ENCODE data around the gene HNRNPL.
"Not testable (repeated sequence)": the region's sequence is repeated elsewhere in the genome, so short reads cannot be mapped to it uniquely, and the experiment has no call there.

HNRNPL gene

DNA sequence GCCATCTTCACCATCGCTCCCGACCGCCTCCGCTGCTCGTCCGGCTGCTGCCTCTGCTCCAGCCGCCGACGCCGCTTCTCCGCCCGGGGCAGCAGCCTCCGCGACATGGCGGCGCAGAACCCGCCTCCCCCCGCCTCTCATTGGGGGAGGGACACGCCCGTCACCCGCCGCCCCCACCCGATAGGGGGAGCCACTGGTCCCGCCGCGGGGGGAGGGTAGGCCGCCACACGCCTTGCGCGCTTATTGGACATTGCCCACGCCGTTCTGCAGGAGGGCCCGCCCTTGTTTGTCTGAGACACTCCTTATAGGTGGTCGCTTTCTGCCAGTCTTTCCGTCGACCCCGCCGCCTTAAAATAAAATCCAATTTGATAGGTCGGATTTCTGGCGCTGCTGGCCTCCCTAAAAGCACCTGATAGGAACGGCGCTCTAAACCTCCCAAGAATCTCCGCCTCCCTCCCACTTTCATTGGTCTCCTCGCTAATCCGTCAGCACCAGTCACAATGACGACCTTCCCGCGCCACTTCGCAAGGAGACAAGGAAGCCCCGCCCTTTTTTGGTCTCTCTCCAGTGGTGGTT, at the start of gene HNRNPL:
Gene HNRNPL (minus strand): TSS at position 127 of the 576 bp plus-strand sequence. CDS start 20 bp downstream, at position 107.
- DNase-seq, result peak; percentile 100

DNA sequence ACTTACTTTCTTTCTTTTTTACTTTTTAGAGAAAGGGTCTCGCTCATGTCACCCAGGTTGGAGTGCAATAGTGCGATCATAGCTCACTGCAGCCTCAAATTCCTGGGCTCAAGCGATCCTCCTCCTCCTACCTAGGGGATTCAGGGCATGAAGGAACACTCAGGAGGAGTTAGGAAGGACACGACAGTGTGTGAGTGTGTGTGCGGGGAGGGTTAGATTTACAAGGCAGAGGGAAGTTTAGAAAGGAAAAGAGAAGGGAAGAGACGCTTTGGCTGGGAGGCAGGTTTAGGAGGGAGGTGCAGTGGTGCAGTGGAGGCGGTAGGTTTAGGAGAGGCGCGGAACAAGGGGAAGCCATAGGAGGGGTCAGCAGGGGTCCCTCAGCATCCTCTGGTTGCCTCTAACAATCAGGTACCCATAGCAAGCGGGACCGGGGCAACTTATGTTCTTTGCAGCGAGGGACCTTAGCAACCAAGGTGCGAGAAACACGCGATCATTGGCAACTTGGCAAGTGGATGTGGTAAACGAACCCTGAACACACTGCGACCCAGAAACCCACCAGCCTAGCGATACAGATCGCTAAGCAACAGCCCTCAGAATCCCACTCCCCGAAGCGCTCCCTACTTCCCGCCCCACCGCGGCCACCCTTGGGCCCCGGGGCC, 49.1 kb upstream of the HNRNPL start:
- DNase-seq, result no peak

DNA sequence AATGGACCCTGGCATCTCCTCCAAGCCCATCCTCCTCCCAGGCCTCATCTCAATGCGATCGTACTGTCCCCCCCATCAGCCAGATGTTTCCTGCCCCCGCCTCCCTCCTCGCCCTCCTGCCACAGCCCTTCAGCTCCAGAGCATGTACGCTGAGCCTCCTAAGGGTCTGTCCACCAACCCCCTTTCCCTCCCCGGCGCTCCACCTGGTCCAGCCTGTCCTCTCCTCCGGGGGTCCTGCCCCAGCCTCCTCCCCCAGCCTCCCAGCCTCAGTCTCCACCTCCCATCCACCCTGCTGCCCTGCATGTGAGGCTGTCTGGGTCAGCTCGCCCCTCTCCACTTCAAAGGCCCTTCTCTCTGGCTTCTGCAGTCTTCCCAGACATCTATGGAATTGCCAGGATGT, 45.2 kb upstream of the HNRNPL start:
- DNase-seq, result no peak

DNA sequence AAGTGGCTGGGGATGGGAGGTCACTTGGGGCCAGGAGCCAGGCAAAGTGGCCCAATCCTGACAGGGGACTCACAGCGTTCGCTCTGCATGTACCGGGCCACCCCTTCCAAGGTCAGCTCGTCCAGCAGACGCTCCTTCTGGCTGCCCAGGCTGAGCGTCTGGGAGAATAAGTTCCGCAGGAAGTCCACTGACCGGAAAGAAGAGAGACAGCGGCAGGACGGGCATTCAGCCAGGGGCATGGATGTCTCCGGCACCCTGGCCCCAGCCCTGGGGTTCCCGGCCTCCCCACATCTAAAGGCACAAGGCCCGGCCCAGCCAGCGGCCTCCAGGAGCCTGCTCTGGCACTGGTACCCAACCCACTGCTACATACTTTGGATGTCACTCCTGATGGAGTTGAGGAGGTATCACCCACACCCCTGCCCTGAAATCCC, 43.6 kb upstream of the HNRNPL start:
- no peak for DNase-seq

DNA sequence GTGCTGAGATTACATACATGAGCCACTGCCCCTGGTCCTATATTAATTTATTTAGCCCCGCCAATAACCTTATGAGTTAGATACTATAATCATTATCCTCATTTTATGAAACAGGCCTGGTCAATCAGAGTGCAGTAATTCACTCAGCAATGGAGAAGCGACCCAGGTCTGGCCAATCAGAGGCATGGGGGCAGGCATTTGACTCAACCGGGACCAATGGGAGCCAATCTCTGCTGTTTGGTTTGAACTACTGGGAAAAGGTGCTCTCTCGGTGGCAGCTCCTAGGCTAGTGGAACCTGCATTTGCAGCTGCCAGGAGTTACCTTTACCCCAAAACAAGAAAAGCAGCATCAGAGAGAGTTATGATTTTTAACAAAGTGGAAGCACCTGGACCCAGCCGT, 43.1 kb upstream of the HNRNPL start:
- DNase-seq, result no peak

DNA sequence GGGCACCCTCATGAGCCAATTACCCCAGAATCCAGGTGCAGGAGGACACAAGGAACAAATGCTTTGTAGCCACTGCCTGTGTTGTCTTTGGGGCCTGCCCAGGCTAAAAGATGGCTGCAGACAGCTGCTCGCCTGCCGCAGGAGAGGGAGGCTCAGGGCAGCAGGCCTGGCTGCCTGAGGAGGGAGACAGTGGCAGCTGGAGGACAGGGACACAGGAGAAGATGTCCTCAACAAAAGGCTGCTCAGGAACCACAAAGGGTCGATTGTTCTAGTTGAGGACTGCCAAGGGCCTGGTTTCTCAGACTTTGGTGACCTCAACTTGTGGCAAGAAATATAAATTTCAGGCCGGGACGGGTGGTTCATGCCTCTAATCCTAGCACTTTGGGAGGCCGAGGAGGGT, 42.0 kb upstream of the HNRNPL start:
- DNase-seq, result no peak

DNA sequence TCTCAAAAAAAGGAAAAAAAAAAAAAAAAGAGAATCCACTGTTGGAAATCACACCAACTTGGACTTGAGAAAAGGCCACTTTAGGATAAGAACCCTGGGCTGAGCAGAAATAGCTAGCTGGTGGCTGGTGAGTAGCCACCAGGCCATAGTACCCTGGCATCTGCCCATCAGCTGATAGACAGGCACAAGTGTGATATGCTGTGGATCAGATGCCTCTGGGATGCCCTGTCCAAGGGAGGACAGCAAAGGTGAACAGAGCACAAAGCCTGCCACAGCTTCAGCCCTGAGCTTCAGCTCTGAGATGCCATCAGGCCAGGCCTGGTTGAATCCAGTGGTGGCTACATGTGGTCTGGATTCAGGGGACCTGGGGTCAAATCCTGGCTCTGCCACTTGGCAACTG, 40.9 kb upstream of the HNRNPL start:
- DNase-seq, result no peak

DNA sequence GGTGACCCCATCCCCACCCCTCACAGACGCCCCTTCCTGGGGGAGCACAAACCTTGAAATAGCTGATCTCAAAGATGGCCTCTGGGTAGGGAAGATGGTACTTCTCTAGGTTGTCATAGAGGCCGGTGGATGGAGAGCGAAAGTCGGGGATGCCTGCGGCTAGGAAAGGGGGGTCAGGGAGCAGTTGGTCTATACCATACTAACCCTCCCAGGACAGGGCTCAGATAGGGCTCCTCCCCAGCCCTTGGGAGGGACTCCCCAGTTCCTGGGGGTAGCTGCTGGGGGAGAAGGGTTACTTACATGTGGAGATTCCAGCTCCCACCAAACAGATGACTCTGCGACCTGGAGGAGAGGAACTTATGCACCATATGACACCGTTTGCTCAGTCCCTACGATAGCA, 40.0 kb upstream of the HNRNPL start:
- DNase-seq, result no peak

DNA sequence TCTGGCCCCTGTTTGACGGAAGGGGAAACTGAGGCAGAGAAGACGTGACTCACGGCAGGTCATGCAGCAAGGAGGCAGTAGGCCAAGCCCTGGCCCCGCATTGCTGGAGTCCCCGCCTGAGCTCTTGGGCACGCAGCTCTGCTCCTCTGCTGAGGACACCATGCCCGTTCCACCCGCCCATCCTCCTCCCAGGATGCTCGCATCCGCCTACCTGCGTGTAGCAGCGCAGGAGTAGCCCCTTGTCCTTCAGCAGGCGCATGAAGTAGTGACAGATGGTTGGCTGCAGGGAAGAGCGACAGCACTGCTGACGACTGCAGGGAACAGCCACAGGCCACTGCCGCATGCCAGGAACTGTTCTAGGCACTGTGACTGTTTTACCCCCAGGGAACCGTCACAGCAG, 39.1 kb upstream of the HNRNPL start:
- peak in 1 of 2 experiments; percentile 30 for DNase-seq

DNA sequence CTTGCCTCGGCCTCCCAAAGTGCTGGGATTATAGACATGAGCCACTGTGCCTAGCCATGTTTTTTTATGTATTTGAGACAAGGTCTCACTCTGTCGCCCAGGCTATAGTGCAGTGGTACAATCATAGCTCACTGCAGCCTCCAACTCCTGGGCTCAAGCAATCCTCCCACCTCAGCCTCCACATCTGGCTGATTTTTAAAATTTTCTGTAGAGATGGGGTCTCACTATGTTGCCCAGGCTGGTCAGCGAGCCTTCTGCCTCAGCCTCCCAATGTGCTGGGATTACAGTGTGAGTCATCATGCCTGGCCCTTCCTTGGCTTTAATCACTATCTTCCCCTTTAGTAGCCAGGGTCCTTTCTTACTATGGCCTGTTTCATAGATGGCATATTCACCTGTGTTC, 34.9 kb upstream of the HNRNPL start:
- DNase-seq, result not testable (repeated sequence)

DNA sequence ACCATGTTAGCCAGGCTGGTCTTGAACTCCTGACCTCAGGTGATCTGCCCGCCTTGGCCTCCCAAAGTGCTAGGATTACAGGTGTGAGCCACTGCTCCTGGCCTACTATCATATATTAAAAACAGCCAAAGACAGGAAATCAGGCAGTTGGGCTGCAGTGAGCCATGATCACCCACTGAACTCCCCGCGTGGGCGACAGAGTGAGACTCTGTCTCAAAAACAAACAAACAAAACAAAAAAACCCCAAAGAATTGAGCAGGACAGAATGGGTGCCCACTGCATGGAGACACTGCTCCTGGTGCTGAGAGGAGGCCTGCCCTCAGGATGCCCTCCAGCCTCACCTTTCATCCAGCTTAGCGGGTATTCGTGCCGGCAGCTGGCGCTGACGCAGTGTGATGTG, 33.5 kb upstream of the HNRNPL start:
- DNase-seq, result no peak

DNA sequence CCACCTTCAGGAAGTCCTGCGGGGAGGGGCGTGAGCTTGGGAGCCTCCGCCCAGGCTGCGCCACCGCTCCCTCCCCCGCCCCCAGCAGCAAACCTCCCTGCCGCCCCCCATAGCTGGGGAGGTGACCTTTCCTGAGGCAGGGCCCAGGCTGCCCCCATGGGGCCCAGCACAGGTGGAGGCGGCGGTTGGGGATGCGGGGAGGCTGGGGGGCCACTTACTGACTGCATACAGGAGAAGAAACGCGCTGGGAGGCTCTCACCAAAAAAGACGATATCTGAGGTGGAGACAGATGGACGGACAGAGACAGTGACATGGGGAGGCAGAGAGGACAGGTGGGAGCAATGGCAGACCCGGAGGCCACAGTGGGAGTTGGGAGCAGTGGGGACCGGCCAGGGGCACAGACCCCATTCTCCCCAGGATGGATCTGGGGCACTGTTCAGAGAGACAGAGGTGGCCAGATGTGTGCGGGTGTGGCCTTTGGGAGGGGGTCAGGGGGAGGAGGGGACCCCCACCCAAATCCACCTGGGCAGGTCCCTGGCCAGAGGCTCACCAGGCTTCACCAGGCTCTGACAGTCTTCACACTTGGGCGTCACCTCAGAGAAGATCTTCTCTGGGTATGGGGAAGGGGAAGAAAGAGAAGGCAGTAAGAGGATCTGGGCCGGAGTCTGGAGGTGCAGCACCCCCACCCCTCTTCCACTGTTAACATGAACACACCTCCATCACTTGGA, 31.3 kb upstream of the HNRNPL start:
- DNase-seq, result no peak

DNA sequence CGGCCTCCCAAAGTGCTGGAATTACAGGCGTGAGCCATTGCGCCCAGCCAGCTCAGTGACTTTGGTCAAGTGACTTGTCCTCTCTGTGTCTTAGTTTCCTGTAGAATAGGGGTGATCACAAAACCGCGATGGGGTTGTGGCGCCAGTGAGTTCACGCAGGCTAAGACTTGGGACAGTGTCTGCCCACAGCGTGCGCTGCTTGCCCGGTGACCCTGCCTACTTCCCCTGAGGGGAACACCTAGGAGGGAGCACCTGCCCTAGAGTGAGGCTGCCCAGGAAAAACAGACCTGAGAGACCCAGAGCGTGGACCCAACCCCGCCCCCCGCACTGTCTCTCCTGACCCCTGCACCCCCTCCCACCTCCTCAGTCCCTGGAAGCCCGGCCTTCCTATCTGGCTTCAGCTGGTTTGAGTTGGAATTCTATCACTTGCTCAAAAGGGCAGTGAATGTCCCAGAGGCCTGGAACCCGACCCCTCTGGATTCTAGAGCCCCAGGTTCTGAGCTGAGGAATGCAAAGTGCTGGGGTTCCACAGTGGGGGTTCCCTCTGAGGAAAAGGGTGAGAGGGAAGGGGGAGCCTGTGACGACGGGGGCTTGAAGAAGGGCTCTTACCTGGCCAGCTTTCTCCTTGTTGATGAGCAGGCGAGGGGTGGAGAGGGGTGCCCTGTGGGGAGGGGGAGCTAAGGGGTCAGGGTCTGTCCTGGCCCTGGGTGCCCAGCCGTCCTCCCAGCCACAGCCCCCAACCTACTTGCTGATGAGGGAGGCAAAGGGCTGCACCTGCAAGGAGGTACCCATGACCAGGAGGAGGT, 30.5 kb upstream of the HNRNPL start:
- DNase-seq, result no peak

DNA sequence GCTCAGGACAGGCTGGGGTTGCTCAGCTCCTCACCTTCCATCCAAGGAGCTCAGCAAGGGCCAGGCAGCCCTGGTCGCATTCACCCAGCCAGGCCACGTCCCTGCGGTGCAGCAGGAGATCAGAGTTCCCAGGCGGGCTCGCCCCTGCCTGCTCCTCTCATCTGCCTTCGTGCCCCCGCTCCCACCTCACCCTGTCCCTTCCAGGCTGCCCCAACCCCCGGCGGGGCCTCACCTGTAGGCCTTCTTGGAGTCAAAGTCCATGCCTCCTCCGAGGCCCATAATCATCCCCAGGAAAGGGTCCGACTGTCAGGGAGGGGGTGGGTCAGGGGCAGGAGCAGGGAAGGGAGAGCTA, 29.6 kb upstream of the HNRNPL start:
- no peak for DNase-seq

DNA sequence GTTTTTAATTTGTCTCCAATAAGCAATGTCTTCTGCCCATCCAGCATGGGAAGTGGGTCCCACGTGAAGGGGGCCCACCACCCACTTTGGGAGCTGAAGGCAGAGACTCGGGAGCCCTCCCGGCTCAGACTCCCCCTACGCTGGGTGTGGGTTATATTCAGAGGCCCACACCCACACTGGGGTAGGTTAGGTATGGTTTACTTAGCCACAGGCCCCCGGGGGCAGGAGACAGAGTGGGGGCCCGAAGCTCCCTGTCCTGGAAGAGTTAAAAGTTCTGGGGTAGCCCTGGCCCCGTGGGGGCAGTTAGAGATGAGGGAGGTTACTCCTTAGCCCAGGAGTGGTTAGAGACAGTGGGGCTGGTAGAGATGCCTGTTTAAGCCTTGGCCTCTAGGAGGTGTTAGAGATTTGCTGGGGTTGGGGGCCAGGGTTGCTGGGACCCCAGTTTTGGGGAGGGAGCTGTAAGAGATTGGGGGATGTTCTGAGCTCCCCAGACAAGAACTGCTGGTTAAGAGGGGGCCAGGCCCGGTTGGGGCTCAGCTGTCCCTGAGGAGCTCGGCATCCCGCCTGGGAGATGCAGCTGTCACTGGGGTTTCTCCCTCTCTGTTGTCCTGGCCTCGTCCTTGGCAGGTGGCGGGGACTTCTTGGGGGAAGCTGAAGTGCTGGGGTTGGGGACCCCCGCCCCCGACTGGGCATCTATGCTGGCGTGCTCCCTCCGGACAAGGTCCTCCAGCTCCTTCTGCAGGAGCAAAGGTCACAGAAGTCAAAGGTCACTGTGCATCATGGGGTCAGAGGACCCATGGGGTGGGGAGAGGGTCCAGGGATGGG, 29.0 kb upstream of the HNRNPL start:
- DNase-seq, result no peak

DNA sequence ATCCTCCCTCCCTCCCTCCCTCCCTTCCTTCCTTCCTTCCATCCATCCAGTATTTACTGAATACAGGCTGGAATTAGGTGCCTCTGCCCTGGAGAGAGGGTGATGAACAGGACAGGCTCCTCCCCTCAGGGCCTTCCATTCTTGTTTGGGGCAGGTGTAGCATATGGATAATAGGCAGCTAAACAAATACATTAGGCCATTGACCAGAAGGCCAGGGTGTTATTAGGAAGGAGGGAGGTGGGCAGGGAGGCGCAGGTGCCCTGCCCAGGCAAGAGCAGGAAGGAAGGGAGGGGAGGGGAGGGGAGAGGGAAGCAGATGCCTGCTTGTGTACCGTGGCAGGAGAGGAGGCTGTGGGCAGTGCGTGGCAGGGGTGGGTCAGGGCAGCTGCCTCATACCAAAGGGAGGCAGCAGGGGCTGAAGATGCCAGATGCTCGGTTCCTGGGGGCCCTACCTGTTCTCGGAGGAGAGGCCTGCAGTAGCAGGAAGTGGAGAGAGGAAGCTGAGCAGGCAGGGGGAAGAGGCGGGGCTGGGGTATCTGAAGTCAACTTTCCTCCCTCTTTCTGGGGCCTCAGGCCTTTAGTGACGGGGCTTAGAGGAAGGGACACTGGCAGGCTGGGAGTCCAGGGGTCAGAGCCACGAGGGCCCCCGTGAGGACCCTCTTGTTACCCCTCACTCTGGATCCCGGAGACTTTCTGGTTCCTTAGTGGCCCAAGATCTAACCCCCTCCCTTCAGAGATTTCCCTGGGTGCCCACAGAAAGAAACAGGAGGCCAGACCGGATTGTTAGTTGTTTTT, 28.2 kb upstream of the HNRNPL start, which contains the start of gene RINL:
Gene RINL (minus strand): TSS at position 495 of the 794 bp plus-strand sequence. CDS start 1,533 bp downstream, outside the sequence.
- DNase-seq, result no peak

DNA sequence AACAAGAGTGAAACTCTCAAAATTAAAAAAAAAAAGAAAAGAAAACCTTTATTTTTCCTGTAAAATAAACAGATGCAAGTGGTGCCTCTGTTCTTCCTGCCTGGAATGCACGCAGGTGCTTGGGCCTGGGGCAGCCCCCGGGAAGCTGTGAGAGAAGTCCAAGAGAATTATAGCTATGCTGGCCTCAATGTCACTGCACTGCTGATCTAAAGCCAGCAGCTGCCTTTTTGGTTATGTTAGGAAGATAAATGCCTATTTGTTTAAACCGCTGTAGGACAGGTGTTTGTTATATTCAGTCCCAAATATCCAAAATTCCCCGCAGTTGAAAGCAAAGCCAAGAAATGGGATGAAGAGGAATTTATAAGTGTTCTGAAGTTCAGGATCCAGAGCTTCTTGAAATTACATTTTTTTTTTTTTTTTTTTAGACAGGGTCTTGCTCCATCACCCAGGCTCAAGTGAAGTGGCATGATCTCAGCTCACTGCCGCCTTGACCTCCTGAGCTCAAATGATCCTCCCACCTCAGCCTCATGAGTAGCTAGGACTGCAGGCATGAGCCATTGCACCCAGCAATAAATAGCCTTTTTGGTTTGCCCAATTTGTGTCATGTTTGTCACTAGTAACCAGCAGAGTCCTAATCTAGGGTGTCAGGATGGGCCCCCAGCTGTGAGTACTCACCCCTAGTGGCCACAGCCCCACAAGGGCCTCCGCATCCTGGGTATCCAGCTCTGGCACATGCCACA, 26.0 kb upstream of the HNRNPL start:
- DNase-seq, result no peak

DNA sequence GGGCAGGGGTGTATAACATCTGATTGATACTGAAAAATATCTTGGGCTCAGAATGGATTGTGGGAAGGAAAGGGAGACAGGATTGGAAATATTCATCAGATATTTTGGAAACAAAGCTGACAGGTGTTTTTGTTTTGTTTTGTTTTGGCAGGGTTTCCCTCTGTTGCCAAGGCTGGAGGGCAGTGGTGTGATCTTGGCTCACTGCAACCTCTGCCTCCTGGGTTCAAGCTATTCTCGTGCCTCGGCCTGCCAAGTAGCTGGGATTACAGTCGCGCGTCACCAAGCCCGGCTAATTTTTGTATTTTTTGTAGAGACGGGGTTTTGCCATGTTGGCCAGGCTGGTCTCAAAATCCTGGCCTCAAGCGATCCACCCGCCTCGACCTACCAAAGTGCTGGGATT, 23.6 kb upstream of the HNRNPL start:
- not testable (repeated sequence) for DNase-seq

DNA sequence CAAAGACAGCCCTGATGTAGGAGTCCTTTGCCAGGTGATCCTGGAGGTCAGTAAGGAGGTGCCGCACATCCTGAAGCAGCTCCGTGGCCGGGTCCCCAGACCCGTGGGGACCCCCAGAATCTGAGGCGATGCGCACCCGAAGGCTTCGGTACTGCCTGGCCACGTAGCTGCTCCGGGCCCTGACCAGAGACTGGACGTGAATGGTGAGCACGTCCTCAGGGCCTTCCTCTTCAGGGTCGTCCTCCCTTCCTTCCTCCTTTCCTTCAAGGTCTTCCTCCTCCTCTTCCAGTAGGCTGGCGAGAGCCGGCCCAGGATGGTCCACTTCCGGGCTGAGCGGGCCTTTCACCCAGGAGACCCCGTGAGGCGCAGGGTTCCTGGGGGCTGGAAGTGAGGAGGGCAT, 20.8 kb upstream of the HNRNPL start:
- DNase-seq, result no peak

DNA sequence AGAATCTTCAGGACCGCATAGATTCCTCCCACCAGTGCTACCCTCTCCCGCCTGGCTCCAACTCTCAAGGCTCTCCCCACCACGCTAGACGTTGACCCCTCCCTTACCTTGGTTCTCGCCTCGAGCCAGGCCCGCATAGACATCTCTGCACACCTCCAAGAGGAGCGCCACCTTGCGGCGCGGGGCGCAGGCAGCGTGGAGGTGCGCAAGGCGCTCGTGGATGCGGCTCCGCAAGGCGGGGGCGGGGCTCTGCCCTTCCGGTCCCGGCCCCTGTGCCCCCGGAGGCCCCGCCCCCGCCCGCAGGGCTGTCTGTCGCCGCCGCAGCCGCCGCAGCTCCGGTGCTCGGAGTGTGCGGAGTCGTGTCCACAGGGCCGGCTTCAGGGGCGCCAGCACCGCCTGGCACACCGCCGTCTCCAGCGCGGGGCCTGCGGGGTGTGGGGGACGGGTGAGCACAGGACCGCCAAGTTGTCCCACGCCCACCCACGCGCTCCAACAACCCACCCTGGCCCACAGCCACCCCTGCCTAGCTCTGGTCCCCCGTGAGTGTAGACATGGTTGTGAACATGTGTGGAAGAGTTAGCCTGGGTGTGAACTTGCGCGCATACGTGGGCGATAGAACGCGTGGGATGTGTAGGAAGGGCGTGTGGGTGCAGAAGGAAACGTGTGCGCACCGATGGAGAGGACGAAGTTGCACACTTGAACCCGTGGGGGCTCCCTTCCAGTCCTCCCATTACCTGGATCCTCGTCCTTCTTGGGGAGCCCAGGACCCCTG, 20.2 kb upstream of the HNRNPL start:
- peak; percentile 50 to 66 for DNase-seq

Measured in cerebellar nuclear complex (tissue), 1 donor.